A549 (cell line): Measurements from ENCODE around the gene PVR. TPM values are rescaled to one million over a fixed set of nuclear protein-coding genes. Genes with fewer than 3 reads are reported as not detected.

ENCODE experiments used
- ATAC-seq, 2 experiments: fragments of 200-7000 bp in 1 of 2; fragments of >200 bp in 1 of 2; cut with Nextera tagmentation in 1 of 2; cut with Tn5 transposase in 1 of 2; 3 replicates each; pipeline versions ENCODE4 v1.8.0 to v1.9.1; 2018 to 2020; ENCODE audit warnings: mild to moderate bottlenecking in 1 of 2, moderate library complexity in 1 of 2
- CTCF ChIA-PET: fragments of 300-600 bp; sonication (Branson Sonifier 250); formaldehyde crosslinking; extraction: SDS; loops from one replicate; lab custom pipeline; 2021; ENCODE audit warnings: antibody characterized with exemption, inconsistent platforms; lab: Yijun Ruan, JAX
- POLR2A ChIA-PET: fragments of 350-600 bp; formaldehyde crosslinking; extraction: SDS; loops from one replicate; lab custom pipeline; 2021; ENCODE audit warnings: antibody characterized with exemption, inconsistent platforms; lab: Yijun Ruan, JAX
- DNase-seq, 2 experiments: peaks; one replicate each; pipeline versions ENCODE4 v3.0.0 to v3.0.0-alpha.2; 2011 to 2016; ENCODE audit warnings: low read depth in 1 of 2, low spot score in 1 of 2
- FAIRE-seq: peaks from 2 replicates; lab custom pipeline; 2011; peaks lifted over from hg19 to GRCh38; lab: Jason Lieb, UNC
- H3K27ac ChIP-seq, 2 experiments: fragments of >200 bp; sonication (Bioruptor Twin); formaldehyde crosslinking; 3 replicates each; pipeline ENCODE4 v1.5.1; 2016 to 2017
- H3K4me1 ChIP-seq: fragments of >200 bp; sonication (Bioruptor Twin); formaldehyde crosslinking; 3 replicates; pipeline ENCODE4 v1.6.1; 2016
- H3K4me2 ChIP-seq: fragments of >200 bp; sonication (Bioruptor Twin); formaldehyde crosslinking; 3 replicates; pipeline ENCODE4 v1.6.1; 2016
- H3K4me3 ChIP-seq: fragments of >200 bp; sonication (Bioruptor Twin); formaldehyde crosslinking; 3 replicates; pipeline ENCODE4 v1.5.1; 2016
- H3K9me3 ChIP-seq: fragments of >200 bp; sonication (Bioruptor Twin); formaldehyde crosslinking; 3 replicates; pipeline ENCODE4 v1.6.1; 2016
- CBX8 ChIP-seq: fragments of 200-600 bp; sonication (generic); IDR thresholded peaks from 2 replicates; pipeline ENCODE4 v1.6.1; 2016
- CHD2 ChIP-seq: fragments of 150-350 bp; IDR thresholded peaks from 2 replicates; pipeline ENCODE4 v1.6.1; 2014; ENCODE audit warnings: low read length; ENCODE audit not compliant: partially characterized antibody
- EHF ChIP-seq: fragments of 250-450 bp; sonication (Bioruptor Pico); IDR thresholded peaks from 2 replicates; pipeline ENCODE4 v1.5.0; 2020; ENCODE audit warnings: mild to moderate bottlenecking
- EHMT2 ChIP-seq: fragments of 200-600 bp; sonication (generic); IDR thresholded peaks from 2 replicates; pipeline ENCODE4 v1.6.1; 2016; ENCODE audit warnings: antibody characterized with exemption, low read depth, mild to moderate bottlenecking, moderate library complexity
- ESRRA ChIP-seq: fragments of 150-350 bp; IDR thresholded peaks from 2 replicates; pipeline ENCODE4 v1.6.1; 2014; ENCODE audit warnings: mild to moderate bottlenecking, low read length, borderline replicate concordance
- FOSB ChIP-seq: fragments of 250-450 bp; sonication (Bioruptor Pico); IDR thresholded peaks from 2 replicates; pipeline ENCODE4 v1.5.0; 2020; ENCODE audit warnings: mild to moderate bottlenecking, moderate library complexity
- FOSL2 ChIP-seq, 2 experiments: fragments of 450-650 bp in 1 of 2; fragments of >200 bp in 1 of 2; sonication (Bioruptor Twin) in 1 of 2; formaldehyde crosslinking; IDR thresholded peaks; 2 replicates each; pipeline versions ENCODE4 v1.5.0 to v1.6.1; 2016 to 2020; ENCODE audit warnings: mild to moderate bottlenecking in 1 of 2, moderate library complexity in 1 of 2
- FOXS1 ChIP-seq: fragments of 250-450 bp; sonication (Bioruptor Pico); IDR thresholded peaks from 2 replicates; pipeline ENCODE4 v1.5.0; 2020; ENCODE audit warnings: mild to moderate bottlenecking, moderate library complexity
- GATA3 ChIP-seq: IDR thresholded peaks from 2 replicates; pipeline ENCODE4 v1.6.1; 2012; ENCODE audit warnings: borderline replicate concordance
- HDAC2 ChIP-seq: fragments of 200-600 bp; sonication (generic); IDR thresholded peaks from 2 replicates; pipeline ENCODE4 v1.6.1; 2016
- HEYL ChIP-seq: fragments of 250-450 bp; sonication (Bioruptor Pico); IDR thresholded peaks from 2 replicates; pipeline ENCODE4 v1.8.0; 2021; ENCODE audit warnings: mild to moderate bottlenecking, moderate library complexity
- HOXB13 ChIP-seq: fragments of 250-450 bp; sonication (Bioruptor Pico); IDR thresholded peaks from 2 replicates; pipeline ENCODE4 v1.5.0; 2020; ENCODE audit warnings: low read depth, mild to moderate bottlenecking, moderate library complexity
- HOXB5 ChIP-seq: fragments of 250-450 bp; sonication (Bioruptor Pico); IDR thresholded peaks from 2 replicates; pipeline ENCODE4 v1.5.0; 2020; ENCODE audit warnings: mild to moderate bottlenecking, moderate library complexity
- JUN ChIP-seq, 2 experiments: fragments of >200 bp; sonication (Bioruptor Twin); formaldehyde crosslinking; IDR thresholded peaks; 2 replicates in 1 of 2; 3 replicates in 1 of 2; pipeline ENCODE4 v1.6.1; 2016 to 2017
- KDM1A ChIP-seq: fragments of 200-600 bp; sonication (generic); IDR thresholded peaks from 2 replicates; pipeline ENCODE4 v1.6.1; 2016; ENCODE audit warnings: low read depth, mild to moderate bottlenecking
- KDM5A ChIP-seq: fragments of 200-600 bp; sonication (generic); IDR thresholded peaks from 2 replicates; pipeline ENCODE4 v1.6.1; 2016; ENCODE audit warnings: antibody characterized with exemption, mild to moderate bottlenecking
- MAFK ChIP-seq: fragments of 450-650 bp; IDR thresholded peaks from 2 replicates; pipeline ENCODE4 v1.6.1; 2014; ENCODE audit not compliant: partially characterized antibody
- MAZ ChIP-seq: fragments of 150-350 bp; IDR thresholded peaks from 2 replicates; pipeline ENCODE4 v1.6.1; 2014; ENCODE audit warnings: antibody characterized with exemption, low read depth, low read length, borderline replicate concordance
- NFE2L2 ChIP-seq: fragments of 150-350 bp; conservative IDR thresholded peaks from 2 replicates; pipeline ENCODE4 v1.6.1; 2014; ENCODE audit warnings: low read length
- NPAS2 ChIP-seq: fragments of 250-450 bp; sonication (Bioruptor Pico); IDR thresholded peaks from 2 replicates; pipeline ENCODE4 v1.8.0; 2022; ENCODE audit warnings: mild to moderate bottlenecking, moderate library complexity, borderline replicate concordance
- POLR2A ChIP-seq: IDR thresholded peaks from 2 replicates; pipeline ENCODE4 v1.6.1; 2012; ENCODE audit warnings: mild to moderate bottlenecking, low read length
- POLR2AphosphoS2 ChIP-seq: conservative IDR thresholded peaks from 2 replicates; pipeline ENCODE4 v1.6.1; 2012; ENCODE audit warnings: low read length, improper control_type of control experiment, inconsistent platforms
- RAD21 ChIP-seq, 2 experiments: fragments of >200 bp in 1 of 2; sonication (Bioruptor Twin) in 1 of 2; formaldehyde crosslinking in 1 of 2; IDR thresholded peaks in 1 of 2; conservative IDR thresholded peaks in 1 of 2; 2 replicates in 1 of 2; 3 replicates in 1 of 2; pipeline ENCODE4 v1.6.1; 2012 to 2018; ENCODE audit warnings: inconsistent platforms in 1 of 2
- RCOR1 ChIP-seq: fragments of 150-350 bp; IDR thresholded peaks from 2 replicates; pipeline ENCODE4 v1.6.1; 2014; ENCODE audit warnings: antibody characterized with exemption, low read length, low read depth
- RFX5 ChIP-seq: fragments of 450-650 bp; IDR thresholded peaks from 2 replicates; pipeline ENCODE4 v1.7.1; 2014; ENCODE audit warnings: antibody characterized with exemption, mild to moderate bottlenecking, moderate library complexity
- SMC3 ChIP-seq: fragments of >200 bp; sonication (Bioruptor Twin); formaldehyde crosslinking; IDR thresholded peaks from 3 replicates; pipeline ENCODE4 v1.6.1; 2018; ENCODE audit warnings: inconsistent platforms
- SREBF2 ChIP-seq: fragments of 450-650 bp; IDR thresholded peaks from 2 replicates; pipeline ENCODE4 v1.6.1; 2014; ENCODE audit warnings: mild to moderate bottlenecking, moderate library complexity
- ZC3H11A ChIP-seq: fragments of 450-650 bp; IDR thresholded peaks from 2 replicates; pipeline ENCODE4 v1.6.1; 2014; ENCODE audit warnings: antibody characterized with exemption, mild to moderate bottlenecking
- ZFP36 ChIP-seq: fragments of 450-650 bp; IDR thresholded peaks from 2 replicates; pipeline ENCODE4 v1.6.1; 2014; ENCODE audit warnings: borderline replicate concordance; ENCODE audit not compliant: partially characterized antibody
- ZNF302 ChIP-seq: fragments of 250-450 bp; sonication (Bioruptor Pico); IDR thresholded peaks from 2 replicates; pipeline ENCODE4 v1.9.0; 2021; ENCODE audit warnings: inconsistent platforms, mild to moderate bottlenecking, moderate library complexity
- ZSCAN20 ChIP-seq: fragments of 250-450 bp; sonication (Bioruptor Pico); IDR thresholded peaks from 2 replicates; pipeline ENCODE4 v1.8.0; 2022; ENCODE audit warnings: mild to moderate bottlenecking, moderate library complexity
- WGBS: methylation state at CpG from one replicate; pipeline ENCODE4 v1.1.6; 2017; ENCODE audit errors: missing lambda C conversion rate; 5-methylcytosine and 5-hydroxymethylcytosine counted together
- polyA plus RNA-seq, 4 experiments: library from polyadenylated mRNA; depleted of rRNA in 3 of 4; stranded (reverse); fragments of >200 nt; fragmentation: RNase III in 1 of 4; extraction: RNeasy Plus Mini Kit Qiagen cat#74134 plus additional on column Dnase treatment in 1 of 4; gene quantifications; 2 replicates in 3 of 4; 3 replicates in 1 of 4; pipeline ENCODE4 v1.2.3, GENCODE V29; 2011 to 2017
- TF ChIP-seq, protein P1 (sequence below): IDR thresholded peaks from 2 replicates; pipeline ENCODE4 v1.6.1; 2012
- TF ChIP-seq, protein P2 (sequence below): fragments of 250-450 bp; sonication (Bioruptor Pico); IDR thresholded peaks from 2 replicates; pipeline ENCODE4 v1.5.0; 2021; ENCODE audit warnings: mild to moderate bottlenecking, moderate library complexity, borderline replicate concordance
- TF ChIP-seq, protein P3 (sequence below): fragments of 250-450 bp; sonication (Bioruptor Pico); IDR thresholded peaks from 2 replicates; pipeline ENCODE4 v1.5.0; 2020; ENCODE audit warnings: low read depth, mild to moderate bottlenecking, moderate library complexity
- TF ChIP-seq, protein P4 (sequence below): fragments of >200 bp; sonication (Bioruptor Twin); formaldehyde crosslinking; IDR thresholded peaks from 3 replicates; pipeline ENCODE4 v1.5.1; 2016
- TF ChIP-seq, protein P5 (sequence below): IDR thresholded peaks from 2 replicates; pipeline ENCODE4 v1.6.1; 2012; ENCODE audit warnings: low read depth, borderline replicate concordance
- TF ChIP-seq, protein P6 (sequence below): fragments of 450-650 bp; IDR thresholded peaks from 2 replicates; pipeline ENCODE4 v1.6.1; 2014; ENCODE audit warnings: antibody characterized with exemption

The PVR gene
- polyA plus RNA-seq, 2 of the 4 experiments (the other 2 are of a cell fraction) = 90.3 to 108 TPM

DNA sequence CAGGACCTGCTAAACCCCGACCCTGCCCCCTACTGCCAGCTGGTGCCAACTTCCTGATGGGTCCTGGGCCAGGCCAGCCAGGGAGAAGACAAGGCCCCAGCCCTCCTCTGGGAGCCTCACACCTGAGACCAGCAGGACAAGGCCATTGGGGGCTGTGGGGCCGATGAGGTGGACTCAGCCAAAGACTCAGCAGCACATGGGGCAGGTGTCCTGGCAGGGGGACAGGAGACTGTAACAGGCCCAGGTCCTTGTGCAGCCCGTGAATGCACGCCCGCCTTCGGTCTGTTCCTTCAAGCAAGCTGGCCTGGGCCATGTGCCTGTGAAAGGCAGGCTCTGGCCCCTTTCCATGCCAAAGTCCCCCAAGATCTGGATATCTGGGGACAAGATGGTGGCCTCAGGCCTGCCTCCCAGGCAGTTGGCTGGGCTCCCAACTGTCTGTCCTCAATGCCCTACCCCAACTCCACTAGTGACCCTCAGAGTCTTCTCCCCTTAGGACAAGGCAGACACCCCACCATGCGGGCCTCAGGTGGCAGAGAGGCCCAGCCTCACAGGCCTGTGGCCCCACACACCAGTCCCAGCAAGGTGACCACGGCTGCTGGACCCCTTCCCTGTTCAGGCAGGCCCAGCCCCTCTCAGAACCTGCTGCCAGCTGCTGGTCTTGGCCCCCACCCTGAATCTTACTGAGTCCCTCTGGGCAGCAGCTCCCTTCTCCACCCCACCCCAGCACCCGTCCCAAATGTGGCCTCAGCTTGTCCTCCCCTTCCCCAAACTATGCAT, 39.9 kb downstream of the PVR start:
- ChIA-PET POLR2A (no interaction called here), CTCF (interaction anchor here (0.6 to 15.7 kb wide), 10 partner anchors 10 to 376 kb away, joined by 3 to 180 read pairs (median 4); partner anchors contain the start of gene NECTIN2)
- Histone ChIP-seq H3K4me3 (no peak overlapping the region), H3K27ac (peak overlapping the region; percentile 87 to 92), H3K4me1 (peaks cover 65% of the 10 kb centered on the region), H3K9me3 (no peaks in the 10 kb centered on the region), H3K4me2 (peak overlapping the region; percentile 56; the same call in 1 of the 3 replicates)
- ATAC-seq (peak; percentile 8 to 9; a peak in 4 of 6 replicates), DNase-seq (no peak), FAIRE-seq (no peak)
- 96% methylated on average over 7 of the region's 9 CpGs for WGBS
- TF ChIP-seq EHMT2 = no peak
- TF ChIP-seq RFX5 = no peak
- no peak for TF ChIP-seq ZC3H11A
- TF ChIP-seq CBX8 = no peak
- TF ChIP-seq, protein P1, sequence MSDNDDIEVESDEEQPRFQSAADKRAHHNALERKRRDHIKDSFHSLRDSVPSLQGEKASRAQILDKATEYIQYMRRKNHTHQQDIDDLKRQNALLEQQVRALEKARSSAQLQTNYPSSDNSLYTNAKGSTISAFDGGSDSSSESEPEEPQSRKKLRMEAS = peak; percentile 55; the same call in 1 of the 2 replicates
- TF ChIP-seq NPAS2 = no peak
- no peak for TF ChIP-seq GATA3
- no peak for TF ChIP-seq POLR2A
- TF ChIP-seq, protein P2, sequence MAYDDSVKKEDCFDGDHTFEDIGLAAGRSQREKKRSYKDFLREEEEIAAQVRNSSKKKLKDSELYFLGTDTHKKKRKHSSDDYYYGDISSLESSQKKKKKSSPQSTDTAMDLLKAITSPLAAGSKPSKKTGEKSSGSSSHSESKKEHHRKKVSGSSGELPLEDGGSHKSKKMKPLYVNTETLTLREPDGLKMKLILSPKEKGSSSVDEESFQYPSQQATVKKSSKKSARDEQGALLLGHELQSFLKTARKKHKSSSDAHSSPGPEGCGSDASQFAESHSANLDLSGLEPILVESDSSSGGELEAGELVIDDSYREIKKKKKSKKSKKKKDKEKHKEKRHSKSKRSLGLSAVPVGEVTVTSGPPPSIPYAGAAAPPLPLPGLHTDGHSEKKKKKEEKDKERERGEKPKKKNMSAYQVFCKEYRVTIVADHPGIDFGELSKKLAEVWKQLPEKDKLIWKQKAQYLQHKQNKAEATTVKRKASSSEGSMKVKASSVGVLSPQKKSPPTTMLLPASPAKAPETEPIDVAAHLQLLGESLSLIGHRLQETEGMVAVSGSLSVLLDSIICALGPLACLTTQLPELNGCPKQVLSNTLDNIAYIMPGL (CRISPR knock-in tag) = no peak
- no peak for TF ChIP-seq MAFK
- no peak for TF ChIP-seq KDM1A
- no peak for TF ChIP-seq KDM5A
- no peak for TF ChIP-seq FOXS1 (CRISPR knock-in tag)
- TF ChIP-seq FOSL2 (IDR thresholded peaks at IDR 0.05) = no peak
- no peak for TF ChIP-seq FOSL2 (CRISPR knock-in tag; IDR thresholded peaks at IDR 0.05)
- no peak for TF ChIP-seq SMC3
- TF ChIP-seq ZFP36 = no peak
- TF ChIP-seq HOXB13 (CRISPR knock-in tag) = peak; percentile 51
- TF ChIP-seq POLR2AphosphoS2 = no peak
- peak in 1 of 2 experiments; percentile 29; a peak in 1 of 5 replicates for TF ChIP-seq RAD21 (conservative IDR thresholded peaks at IDR 0.05 in 1 of 2, IDR thresholded peaks at IDR 0.05 in 1 of 2)
- TF ChIP-seq, protein P3, sequence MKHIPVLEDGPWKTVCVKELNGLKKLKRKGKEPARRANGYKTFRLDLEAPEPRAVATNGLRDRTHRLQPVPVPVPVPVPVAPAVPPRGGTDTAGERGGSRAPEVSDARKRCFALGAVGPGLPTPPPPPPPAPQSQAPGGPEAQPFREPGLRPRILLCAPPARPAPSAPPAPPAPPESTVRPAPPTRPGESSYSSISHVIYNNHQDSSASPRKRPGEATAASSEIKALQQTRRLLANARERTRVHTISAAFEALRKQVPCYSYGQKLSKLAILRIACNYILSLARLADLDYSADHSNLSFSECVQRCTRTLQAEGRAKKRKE (CRISPR knock-in tag) = no peak
- TF ChIP-seq RCOR1 = no peak
- no peak for TF ChIP-seq ZNF302
- TF ChIP-seq HEYL (CRISPR knock-in tag) = no peak
- no peak for TF ChIP-seq HDAC2
- TF ChIP-seq JUN (IDR thresholded peaks at IDR 0.05) = no peak
- TF ChIP-seq ZSCAN20 (CRISPR knock-in tag) = no peak
- no peak for TF ChIP-seq NFE2L2
- TF ChIP-seq CHD2 = no peak
- no peak for TF ChIP-seq ESRRA
- 0 out of 2 replicates have a peak, but pooled peaks have one; percentile 20 for TF ChIP-seq HOXB5 (CRISPR knock-in tag)
- no peak for TF ChIP-seq EHF (CRISPR knock-in tag)
- TF ChIP-seq, protein P4, sequence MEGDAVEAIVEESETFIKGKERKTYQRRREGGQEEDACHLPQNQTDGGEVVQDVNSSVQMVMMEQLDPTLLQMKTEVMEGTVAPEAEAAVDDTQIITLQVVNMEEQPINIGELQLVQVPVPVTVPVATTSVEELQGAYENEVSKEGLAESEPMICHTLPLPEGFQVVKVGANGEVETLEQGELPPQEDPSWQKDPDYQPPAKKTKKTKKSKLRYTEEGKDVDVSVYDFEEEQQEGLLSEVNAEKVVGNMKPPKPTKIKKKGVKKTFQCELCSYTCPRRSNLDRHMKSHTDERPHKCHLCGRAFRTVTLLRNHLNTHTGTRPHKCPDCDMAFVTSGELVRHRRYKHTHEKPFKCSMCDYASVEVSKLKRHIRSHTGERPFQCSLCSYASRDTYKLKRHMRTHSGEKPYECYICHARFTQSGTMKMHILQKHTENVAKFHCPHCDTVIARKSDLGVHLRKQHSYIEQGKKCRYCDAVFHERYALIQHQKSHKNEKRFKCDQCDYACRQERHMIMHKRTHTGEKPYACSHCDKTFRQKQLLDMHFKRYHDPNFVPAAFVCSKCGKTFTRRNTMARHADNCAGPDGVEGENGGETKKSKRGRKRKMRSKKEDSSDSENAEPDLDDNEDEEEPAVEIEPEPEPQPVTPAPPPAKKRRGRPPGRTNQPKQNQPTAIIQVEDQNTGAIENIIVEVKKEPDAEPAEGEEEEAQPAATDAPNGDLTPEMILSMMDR = no peak
- no peak for TF ChIP-seq SREBF2
- TF ChIP-seq, protein P5, sequence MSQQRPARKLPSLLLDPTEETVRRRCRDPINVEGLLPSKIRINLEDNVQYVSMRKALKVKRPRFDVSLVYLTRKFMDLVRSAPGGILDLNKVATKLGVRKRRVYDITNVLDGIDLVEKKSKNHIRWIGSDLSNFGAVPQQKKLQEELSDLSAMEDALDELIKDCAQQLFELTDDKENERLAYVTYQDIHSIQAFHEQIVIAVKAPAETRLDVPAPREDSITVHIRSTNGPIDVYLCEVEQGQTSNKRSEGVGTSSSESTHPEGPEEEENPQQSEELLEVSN = peak; percentile 27; the same call in 1 of the 2 replicates
- no peak for TF ChIP-seq MAZ
- TF ChIP-seq FOSB = no peak
- TF ChIP-seq, protein P6, sequence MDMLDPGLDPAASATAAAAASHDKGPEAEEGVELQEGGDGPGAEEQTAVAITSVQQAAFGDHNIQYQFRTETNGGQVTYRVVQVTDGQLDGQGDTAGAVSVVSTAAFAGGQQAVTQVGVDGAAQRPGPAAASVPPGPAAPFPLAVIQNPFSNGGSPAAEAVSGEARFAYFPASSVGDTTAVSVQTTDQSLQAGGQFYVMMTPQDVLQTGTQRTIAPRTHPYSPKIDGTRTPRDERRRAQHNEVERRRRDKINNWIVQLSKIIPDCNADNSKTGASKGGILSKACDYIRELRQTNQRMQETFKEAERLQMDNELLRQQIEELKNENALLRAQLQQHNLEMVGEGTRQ = no peak
